IMR-90 (cell line): Measurements from ENCODE around the gene HDAC10. TPM values are rescaled to one million over a fixed set of nuclear protein-coding genes. Genes with fewer than 3 reads are reported as not detected.

ENCODE experiments used
- ATAC-seq: fragments of 200-7000 bp; cut with Tn5 transposase; 2 replicates; pipeline ENCODE4 v1.9.1; 2020; ENCODE audit warnings: low read depth, mild to moderate bottlenecking, moderate library complexity
- BruUV-seq: library from RNA; stranded (reverse); fragments of 400-500 nt; replicated peaks from 2 replicates; lab custom pipeline; 2021; lab: Mats Ljungman, UMichigan
- CTCF ChIA-PET: fragments of 300-600 bp; formaldehyde crosslinking; extraction: SDS; loops from one replicate; lab custom pipeline; 2021; ENCODE audit warnings: antibody characterized with exemption; lab: Yijun Ruan, JAX
- POLR2A ChIA-PET: fragments of 300-600 bp; sonication (Branson Sonifier 250); formaldehyde crosslinking; loops from one replicate; lab custom pipeline; 2022; ENCODE audit warnings: antibody characterized with exemption; ENCODE audit not compliant: unreplicated experiment; lab: Charles Lee
- DNase-seq: peaks from one replicate; pipeline ENCODE4 v3.0.0; 2013
- H2AFZ ChIP-seq: replicated peaks from 2 replicates; pipeline ENCODE3; 2013; ENCODE audit warnings: low read length, mild to moderate bottlenecking; ENCODE audit not compliant: poor library complexity
- H2AK5ac ChIP-seq: 2 replicates; pipeline ENCODE4 v1.6.1; 2013; ENCODE audit warnings: low read depth, low read length, inconsistent platforms
- H2AK9ac ChIP-seq: replicated peaks from 2 replicates; pipeline ENCODE3; 2013; ENCODE audit warnings: mild to moderate bottlenecking, low read depth, low read length, moderate library complexity; ENCODE audit not compliant: poor library complexity
- H2BK120ac ChIP-seq: 2 replicates; pipeline ENCODE4 v1.6.1; 2013; ENCODE audit warnings: low read depth, low read length, inconsistent platforms
- H2BK15ac ChIP-seq: 3 replicates; pipeline ENCODE4 v1.6.1; 2013; ENCODE audit warnings: low read depth, low read length, inconsistent platforms
- H2BK20ac ChIP-seq: 2 replicates; pipeline ENCODE4 v1.6.1; 2013; ENCODE audit warnings: low read depth, mild to moderate bottlenecking, inconsistent platforms, low read length, moderate library complexity
- H2BK5ac ChIP-seq: 2 replicates; pipeline ENCODE4 v1.6.1; 2013; ENCODE audit warnings: mild to moderate bottlenecking, low read depth, low read length, inconsistent platforms; ENCODE audit not compliant: poor library complexity, severe bottlenecking
- H3K14ac ChIP-seq: replicated peaks from 2 replicates; pipeline ENCODE4 v1.6.1; 2013; ENCODE audit warnings: low read depth, low read length, inconsistent platforms
- H3K18ac ChIP-seq: 2 replicates; pipeline ENCODE4 v1.6.1; 2013; ENCODE audit warnings: low read depth, low read length, control low read depth
- H3K23ac ChIP-seq: 2 replicates; pipeline ENCODE4 v1.6.1; 2013; ENCODE audit warnings: low read depth, low read length, inconsistent platforms
- H3K27ac ChIP-seq: 2 replicates; pipeline ENCODE4 v1.5.1; 2013; ENCODE audit warnings: mild to moderate bottlenecking, control low read depth, low read length; ENCODE audit not compliant: insufficient read depth
- H3K27me3 ChIP-seq: 2 replicates; pipeline ENCODE4 v1.6.1; 2013; ENCODE audit warnings: low read length; ENCODE audit not compliant: control insufficient read depth, insufficient read depth
- H3K36me3 ChIP-seq: 2 replicates; pipeline ENCODE4 v1.6.1; 2013; ENCODE audit warnings: low read length, mixed read lengths; ENCODE audit not compliant: control insufficient read depth, insufficient read depth
- H3K4ac ChIP-seq: 2 replicates; pipeline ENCODE4 v1.6.1; 2013; ENCODE audit warnings: low read depth, low read length, inconsistent platforms
- H3K4me1 ChIP-seq: 2 replicates; pipeline ENCODE4 v1.6.1; 2013; ENCODE audit warnings: low read length, mixed read lengths; ENCODE audit not compliant: control insufficient read depth, insufficient read depth
- H3K4me2 ChIP-seq: 2 replicates; pipeline ENCODE4 v1.6.1; 2013; ENCODE audit warnings: low read depth, mild to moderate bottlenecking, control low read depth, low read length, moderate library complexity
- H3K4me3 ChIP-seq: 2 replicates; pipeline ENCODE4 v1.5.1; 2013; ENCODE audit warnings: low read depth, mild to moderate bottlenecking, control low read depth, low read length, moderate library complexity; ENCODE audit not compliant: insufficient read depth
- H3K56ac ChIP-seq: 2 replicates; pipeline ENCODE4 v1.6.1; 2013; ENCODE audit warnings: low read length, inconsistent platforms; ENCODE audit not compliant: insufficient read depth; ENCODE audit errors: extremely low read depth
- H3K79me1 ChIP-seq, 2 experiments: 2 replicates each; pipeline ENCODE4 v1.6.1; 2013; ENCODE audit warnings: low read length in 2 of 2, inconsistent platforms in 1 of 2, low read depth in 1 of 2
- H3K9ac ChIP-seq: 2 replicates; pipeline ENCODE4 v1.6.1; 2013; ENCODE audit warnings: low read depth, low read length, control low read depth
- H3K9me1 ChIP-seq: 2 replicates; pipeline ENCODE4 v1.6.1; 2013; ENCODE audit warnings: low read length, inconsistent platforms; ENCODE audit not compliant: insufficient read depth
- H3K9me3 ChIP-seq: 2 replicates; pipeline ENCODE4 v1.6.1; 2013; ENCODE audit warnings: low read length; ENCODE audit not compliant: control insufficient read depth, insufficient read depth
- H4K20me1 ChIP-seq: 2 replicates; pipeline ENCODE4 v1.6.1; 2013; ENCODE audit warnings: low read length, inconsistent platforms; ENCODE audit not compliant: insufficient read depth
- H4K5ac ChIP-seq: 2 replicates; pipeline ENCODE4 v1.6.1; 2013; ENCODE audit warnings: mild to moderate bottlenecking, low read depth, low read length, control low read depth
- H4K8ac ChIP-seq, 2 experiments: 2 replicates each; pipeline ENCODE4 v1.6.1; 2013; ENCODE audit warnings: low read depth in 2 of 2, low read length in 2 of 2, control low read depth in 1 of 2, inconsistent platforms in 1 of 2
- H4K91ac ChIP-seq: 2 replicates; pipeline ENCODE4 v1.6.1; 2013; ENCODE audit warnings: low read depth, low read length, inconsistent platforms; ENCODE audit not compliant: insufficient read depth
- BHLHE40 ChIP-seq: fragments of 150-350 bp; IDR thresholded peaks from 2 replicates; pipeline ENCODE4 v1.6.1; 2016; ENCODE audit warnings: mild to moderate bottlenecking, low read depth, low read length
- CEBPB ChIP-seq: IDR thresholded peaks from 2 replicates; pipeline ENCODE4 v1.6.1; 2012; ENCODE audit warnings: low read depth, low read length, improper control_type of control experiment
- CHD1 ChIP-seq: IDR thresholded peaks from 2 replicates; pipeline ENCODE4 v1.6.1; 2012; ENCODE audit warnings: low read depth, low read length, improper control_type of control experiment
- ELK1 ChIP-seq: fragments of 150-350 bp; IDR thresholded peaks from 2 replicates; pipeline ENCODE4 v1.6.1; 2016; ENCODE audit warnings: low read depth, mild to moderate bottlenecking, low read length, moderate library complexity, borderline replicate concordance
- FOS ChIP-seq: fragments of 150-350 bp; IDR thresholded peaks from 2 replicates; pipeline ENCODE4 v1.6.1; 2016; ENCODE audit warnings: low read depth, low read length
- MAFK ChIP-seq: IDR thresholded peaks from 2 replicates; pipeline ENCODE4 v1.6.1; 2012; ENCODE audit warnings: low read depth, low read length, improper control_type of control experiment
- MXI1 ChIP-seq: IDR thresholded peaks from 2 replicates; pipeline ENCODE4 v1.6.1; 2012; ENCODE audit warnings: low read depth, mild to moderate bottlenecking, low read length, moderate library complexity, borderline replicate concordance
- NFE2L2 ChIP-seq: fragments of 150-350 bp; IDR thresholded peaks from 2 replicates; pipeline ENCODE4 v1.6.1; 2016; ENCODE audit warnings: low read depth, mild to moderate bottlenecking, low read length
- POLR2A ChIP-seq: IDR thresholded peaks from 2 replicates; pipeline ENCODE4 v1.6.1; 2012; ENCODE audit warnings: mild to moderate bottlenecking, low read depth, low read length
- RAD21 ChIP-seq: IDR thresholded peaks from 2 replicates; pipeline ENCODE4 v1.6.1; 2012; ENCODE audit warnings: low read length, improper control_type of control experiment
- RCOR1 ChIP-seq: IDR thresholded peaks from 2 replicates; pipeline ENCODE4 v1.6.1; 2012; ENCODE audit warnings: mild to moderate bottlenecking, low read length, improper control_type of control experiment; ENCODE audit not compliant: insufficient replicate concordance
- SMC3 ChIP-seq: fragments of 150-350 bp; IDR thresholded peaks from 2 replicates; pipeline ENCODE4 v1.6.1; 2016; ENCODE audit warnings: low read depth, mild to moderate bottlenecking, antibody characterized with exemption, low read length, moderate library complexity
- USF2 ChIP-seq: fragments of 150-350 bp; IDR thresholded peaks from 2 replicates; pipeline ENCODE4 v1.6.1; 2017; ENCODE audit warnings: mild to moderate bottlenecking, antibody characterized with exemption, low read length, low read depth
- WGBS, 2 experiments: methylation state at CpG; one replicate each; pipeline versions ENCODE4 v1.1.5 to v1.1.7; 2013; ENCODE audit warnings: missing lambda C conversion rate in 2 of 2; ENCODE audit not compliant: insufficient read length in 1 of 2; ENCODE audit errors: extremely low coverage in 2 of 2; 5-methylcytosine and 5-hydroxymethylcytosine counted together
- dilution Hi-C: fragments of 300-500 bp; cut with HindIII; formaldehyde crosslinking; loops from one replicate; pipeline ENCODE4 v1.14.3; 2018; ENCODE audit warnings: low sequenced_read_pairs; ENCODE audit not compliant: unreplicated experiment
- in situ Hi-C: fragments of 300-500 bp; cut with MboI; formaldehyde crosslinking; loops from 3 replicates; pipeline ENCODE4 v1.14.3; 2019; ENCODE audit warnings: low sequenced_read_pairs, inconsistent platforms, mixed read lengths
- intact Hi-C: fragments of 100-400 bp; cut with micrococcal nuclease; formaldehyde crosslinking; loops from 2 replicates; pipeline ENCODE4 v1.10.0; 2022
- polyA plus RNA-seq, 3 experiments: library from polyadenylated mRNA; depleted of rRNA; stranded (reverse); fragments of >200 nt; gene quantifications; 2 replicates each; pipeline ENCODE4 v1.2.3, GENCODE V29; 2012; ENCODE audit warnings: low replicate concordance in 1 of 3
- total RNA-seq: library from RNA; depleted of rRNA; stranded (reverse); fragments of >200 nt; gene quantifications from 2 replicates; pipeline ENCODE4 v1.2.3, GENCODE V29; 2012
- TF ChIP-seq, protein P1 (sequence below): conservative IDR thresholded peaks from 2 replicates; pipeline ENCODE4 v1.5.1; 2012; ENCODE audit warnings: mild to moderate bottlenecking, low read depth, low read length, improper control_type of control experiment

The HDAC10 gene
- total and polyA plus RNA-seq, 2 of the 4 experiments (the other 2 are of a cell fraction): 3.9 to 35.7 TPM

DNA sequence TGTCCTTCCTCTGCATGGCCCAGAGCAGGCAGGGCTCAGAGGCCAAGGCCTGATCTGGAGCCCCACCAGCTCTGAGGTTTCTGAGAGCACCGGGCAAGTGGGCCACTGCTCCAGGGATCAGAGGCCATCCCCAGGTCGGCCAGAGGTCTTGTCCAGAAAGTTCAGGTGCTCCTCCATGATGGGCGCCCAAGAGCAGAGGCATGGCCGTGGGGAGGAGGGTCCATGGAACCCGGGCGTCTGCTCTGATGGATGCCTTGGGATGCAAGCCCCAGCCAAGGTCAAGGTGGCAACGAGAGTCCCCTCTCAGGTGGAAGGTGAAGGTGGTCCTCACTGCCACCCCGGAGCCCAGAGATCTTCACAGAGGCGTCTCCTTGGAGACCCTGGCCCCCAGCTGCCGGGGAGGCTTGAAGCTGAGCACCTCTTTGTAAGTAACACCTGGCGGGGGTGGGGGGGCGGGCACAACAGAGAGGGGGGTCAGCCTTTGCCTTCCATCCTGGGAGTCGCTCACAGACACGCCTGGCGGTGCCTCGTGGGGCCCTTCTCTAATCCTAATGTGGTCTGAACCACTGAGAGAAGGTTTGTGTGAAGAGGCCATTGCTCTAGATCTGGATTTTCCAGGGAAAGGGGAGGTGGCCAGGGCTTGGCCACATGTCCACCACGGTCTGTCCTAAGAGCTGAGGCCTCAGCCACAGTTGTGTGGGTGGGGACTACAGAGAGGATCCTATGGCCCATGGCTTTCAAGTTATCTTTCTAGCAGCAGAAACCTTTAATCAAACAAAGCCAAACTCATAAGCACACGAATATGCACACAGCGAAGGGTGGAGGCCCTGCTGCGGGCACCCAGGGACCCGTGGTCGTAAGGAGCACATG is 2.2 kb upstream of the HDAC10 start:
- no peak overlapping the region for H3K4me2 ChIP-seq
- no peak overlapping the region for H2BK15ac ChIP-seq
- no peak overlapping the region for H3K18ac ChIP-seq
- no peak for DNase-seq
- H4K20me1 ChIP-seq: peaks cover 23% of the 10 kb centered on the region
- H3K9me1 ChIP-seq: no peaks in the 10 kb centered on the region
- H3K4me1 ChIP-seq: peaks cover 12% of the 10 kb centered on the region
- intact Hi-C loops: loop anchor here (2.0 kb wide), 1 partner anchor 74 kb away; the partner anchor contains the start of gene DENND6B
- no peak overlapping the region for H4K91ac ChIP-seq
- no peak overlapping the region for H3K4me3 ChIP-seq
- 78% methylated on average over 8 of the region's 22 CpGs; no CpG with 5 or more reads in 1 of the 2 experiments for WGBS, 2 experiments
- no peaks in the 10 kb centered on the region for H3K9me3 ChIP-seq
- no peak overlapping the region for H3K23ac ChIP-seq
- H3K27me3 ChIP-seq: no peaks in the 10 kb centered on the region
- H2BK120ac ChIP-seq: no peak overlapping the region
- H3K14ac ChIP-seq: no peak overlapping the region
- in situ Hi-C loops: loop anchor here (5.0 kb wide), 1 partner anchor 74 kb away; the partner anchor contains the start of gene DENND6B
- no peak overlapping the region for H3K4ac ChIP-seq
- dilution Hi-C loops: no loop called here
- peaks cover 9 to 29% of the 10 kb centered on the region in 2 experiments; a peak in 3 of 4 replicates for H3K79me1 ChIP-seq
- H2AK5ac ChIP-seq: no peak overlapping the region
- H4K5ac ChIP-seq: no peak overlapping the region
- H4K8ac ChIP-seq: no peak overlapping the region
- BruUV-seq: no TSS peak
- no peak overlapping the region for H2AK9ac ChIP-seq
- no peak overlapping the region for H3K9ac ChIP-seq
- H2BK20ac ChIP-seq: no peak overlapping the region
- ATAC-seq: no peak
- no peak overlapping the region for H3K27ac ChIP-seq
- ChIA-PET CTCF (interaction anchor here (0.8 kb wide), 1 partner anchor 113 kb away, joined by 3 read pairs; no protein-coding TSS in a partner anchor), POLR2A (no interaction called here)
- H3K56ac ChIP-seq: no peak overlapping the region
- H2BK5ac ChIP-seq: no peak overlapping the region
- peak overlapping the region; percentile 11 for H2AFZ ChIP-seq
- peaks cover 36% of the 10 kb centered on the region; the same call in 1 of the 2 replicates for H3K36me3 ChIP-seq
- TF ChIP-seq RAD21 (no peak), SMC3 (no peak), BHLHE40 (no peak), POLR2A (no peak), FOS (no peak), MXI1 (no peak), USF2 (no peak), CHD1 (no peak), CEBPB (no peak), RCOR1 (no peak), NFE2L2 (no peak), ELK1 (no peak), MAFK (no peak)
- TF ChIP-seq, protein P1, sequence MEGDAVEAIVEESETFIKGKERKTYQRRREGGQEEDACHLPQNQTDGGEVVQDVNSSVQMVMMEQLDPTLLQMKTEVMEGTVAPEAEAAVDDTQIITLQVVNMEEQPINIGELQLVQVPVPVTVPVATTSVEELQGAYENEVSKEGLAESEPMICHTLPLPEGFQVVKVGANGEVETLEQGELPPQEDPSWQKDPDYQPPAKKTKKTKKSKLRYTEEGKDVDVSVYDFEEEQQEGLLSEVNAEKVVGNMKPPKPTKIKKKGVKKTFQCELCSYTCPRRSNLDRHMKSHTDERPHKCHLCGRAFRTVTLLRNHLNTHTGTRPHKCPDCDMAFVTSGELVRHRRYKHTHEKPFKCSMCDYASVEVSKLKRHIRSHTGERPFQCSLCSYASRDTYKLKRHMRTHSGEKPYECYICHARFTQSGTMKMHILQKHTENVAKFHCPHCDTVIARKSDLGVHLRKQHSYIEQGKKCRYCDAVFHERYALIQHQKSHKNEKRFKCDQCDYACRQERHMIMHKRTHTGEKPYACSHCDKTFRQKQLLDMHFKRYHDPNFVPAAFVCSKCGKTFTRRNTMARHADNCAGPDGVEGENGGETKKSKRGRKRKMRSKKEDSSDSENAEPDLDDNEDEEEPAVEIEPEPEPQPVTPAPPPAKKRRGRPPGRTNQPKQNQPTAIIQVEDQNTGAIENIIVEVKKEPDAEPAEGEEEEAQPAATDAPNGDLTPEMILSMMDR: no peak
